AG10803 (cell line): Measurements from ENCODE around the gene TMBIM1.

ENCODE experiments used
- DNase-seq: peaks from one replicate; pipeline ENCODE4 v3.0.0; 2010; ENCODE audit warnings: low read depth
- H3K4me3 ChIP-seq: 2 replicates; pipeline ENCODE4 v1.5.1; 2011; ENCODE audit warnings: mild to moderate bottlenecking, low read length, control low read depth
- CTCF ChIP-seq: conservative IDR thresholded peaks from 2 replicates; pipeline ENCODE4 v1.5.1; 2011; ENCODE audit warnings: mild to moderate bottlenecking, low read length, control low read depth, inconsistent platforms

The TMBIM1 gene

DNA sequence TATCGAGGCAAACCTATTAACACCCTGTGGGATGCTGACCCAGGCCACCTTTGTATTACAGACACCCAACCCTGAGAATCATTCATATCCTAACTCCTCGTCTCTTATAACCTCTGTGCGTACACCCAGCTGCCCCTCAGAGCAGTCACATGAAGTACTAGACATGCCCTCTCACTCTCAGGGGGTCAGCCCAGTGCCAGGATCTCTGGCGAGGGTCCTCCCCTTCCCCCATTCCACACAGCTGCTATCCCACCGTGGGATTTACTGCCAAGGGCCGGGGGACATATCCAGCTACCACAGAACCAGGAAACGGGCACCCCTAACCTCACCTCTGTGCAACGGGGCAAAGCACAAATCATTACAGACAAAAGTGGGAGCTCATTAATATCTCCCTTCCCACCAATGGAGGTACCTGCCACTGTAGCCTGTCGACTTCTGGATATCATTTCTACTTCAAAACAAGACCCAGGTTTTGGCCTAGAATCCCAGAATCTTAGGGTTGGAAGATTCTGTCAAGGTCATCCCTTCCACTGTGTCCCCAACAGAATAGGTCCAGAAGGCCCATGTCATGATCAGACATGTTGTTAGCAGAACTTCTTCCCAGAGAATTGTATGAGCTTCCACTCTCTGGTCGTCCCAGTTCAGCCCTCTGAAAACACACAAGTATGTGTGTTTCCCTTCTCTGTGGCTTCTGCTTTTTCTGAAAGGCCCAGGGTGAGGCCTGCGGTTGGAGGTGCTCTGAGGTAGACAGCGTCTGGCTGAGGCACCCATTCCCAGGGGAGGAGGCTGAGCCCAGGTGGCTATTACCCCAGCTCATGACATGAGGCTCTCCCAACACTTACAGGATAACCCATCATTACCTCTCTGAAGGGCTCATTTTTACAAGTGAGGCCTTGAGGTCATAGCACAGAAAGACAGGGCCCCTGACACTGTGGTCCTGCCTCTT is 1.7 kb downstream of the TMBIM1 start:
- H3K4me3 ChIP-seq = peak overlapping the region; percentile 91
- no peak for DNase-seq
- TF ChIP-seq CTCF = no peak

- no peak for TF ChIP-seq CTCF
- peak; percentile 54 for DNase-seq
- peak overlapping the region; percentile 91 for H3K4me3 ChIP-seq
These were observed 2.5 kb downstream of the TMBIM1 start for GRCh38 chr2:218289639-218290315.

GRCh38 chr2:218286570-218287459 is 5.5 kb downstream of the TMBIM1 start:
- peak; percentile 94 for DNase-seq
- TF ChIP-seq CTCF = no peak
- H3K4me3 ChIP-seq = peak overlapping the region; percentile 64

DNA sequence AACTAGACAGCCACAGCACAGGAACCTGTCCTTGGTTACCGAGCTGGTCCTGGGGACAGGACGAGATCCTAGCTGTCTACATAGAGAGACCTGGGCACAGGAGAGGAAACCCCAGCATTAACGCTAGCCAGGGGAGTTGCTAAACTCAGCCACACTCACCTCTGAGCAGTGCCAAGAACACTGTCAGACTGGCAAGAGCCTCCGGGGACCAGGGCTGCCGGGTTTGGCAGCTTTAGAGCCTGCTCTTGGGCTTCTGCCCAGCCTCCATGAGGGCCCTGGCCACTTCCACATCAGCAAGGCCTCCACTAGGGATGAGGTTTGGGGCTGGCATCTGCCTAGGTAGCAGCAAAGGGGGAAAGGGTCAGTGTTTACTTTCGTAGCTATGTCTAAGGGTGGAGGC is 6.7 kb downstream of the TMBIM1 start:
- H3K4me3 ChIP-seq = peak overlapping the region; percentile 64
- DNase-seq = peak; percentile 89
- TF ChIP-seq CTCF = no peak

- TF ChIP-seq CTCF = no peak
- peak; percentile 76 for DNase-seq
- peak overlapping the region; percentile 39 for H3K4me3 ChIP-seq
These were observed 8.0 kb downstream of the TMBIM1 start for GRCh38 chr2:218284106-218284811.
